HG02840 (cell line): ENCODE measurements around the gene ANXA5.

Source experiments
- ATAC-seq: cut with Tn5 transposase; IDR thresholded peaks from one replicate; pipeline ENCODE4 v1.9.1; 2021; ENCODE audit warnings: mild to moderate bottlenecking, moderate library complexity, moderate number of reproducible peaks; ENCODE audit not compliant: unreplicated experiment, low FRiP score

The ANXA5 gene

GRCh38 chr4:121650741-121651140 lies 46.0 kb downstream of the ANXA5 start:
- no peak for ATAC-seq

- ATAC-seq, result no peak
Observed at GRCh38 chr4:121648516-121648915, 48.3 kb downstream of the ANXA5 start.

- no peak for ATAC-seq
Observed at GRCh38 chr4:121642876-121643585, 53.7 kb downstream of the ANXA5 start.

- ATAC-seq, result no peak
Observed at GRCh38 chr4:121642292-121642691, 54.5 kb downstream of the ANXA5 start.

- no peak for ATAC-seq
Observed at GRCh38 chr4:121633653-121634052, 63.1 kb downstream of the ANXA5 start.

GRCh38 chr4:121632636-121633035 lies 64.1 kb downstream of the ANXA5 start:
- ATAC-seq, result no peak
